Measurements from ENCODE around the gene ZFHX3.

ZFHX3 gene

GRCh38 chr16:72786606-72787005, 261.3 kb downstream of the ZFHX3 start:
- DNase-seq (ENCODE audit: insufficient read length, low spot score) (no peak), FAIRE-seq (no peak)

GRCh38 chr16:72785886-72786285, 262.0 kb downstream of the ZFHX3 start:
- no peak for FAIRE-seq
- DNase-seq (ENCODE audit: insufficient read length, low spot score) = no peak

GRCh38 chr16:72785171-72785570, 262.8 kb downstream of the ZFHX3 start:
- no peak for DNase-seq (ENCODE audit: insufficient read length, low spot score)
- no peak for FAIRE-seq

- no peak for FAIRE-seq
- DNase-seq (ENCODE audit: insufficient read length, low spot score) = no peak
Measured at GRCh38 chr16:72783716-72784318, 264.1 kb downstream of the ZFHX3 start.

- DNase-seq (ENCODE audit: insufficient read length, low spot score) (no peak), FAIRE-seq (no peak)
Measured at GRCh38 chr16:72769876-72770275, 278.1 kb downstream of the ZFHX3 start.

GRCh38 chr16:72768591-72768990, 279.3 kb downstream of the ZFHX3 start:
- DNase-seq (ENCODE audit: insufficient read length, low spot score) (no peak), FAIRE-seq (no peak)

GRCh38 chr16:72766506-72766905, 281.4 kb downstream of the ZFHX3 start:
- DNase-seq (ENCODE audit: insufficient read length, low spot score) = no peak
- FAIRE-seq = no peak

GRCh38 chr16:72764015-72764654, 283.8 kb downstream of the ZFHX3 start:
- DNase-seq (ENCODE audit: insufficient read length, low spot score) (no peak), FAIRE-seq (no peak)

GRCh38 chr16:72760581-72760980, 287.3 kb downstream of the ZFHX3 start:
- FAIRE-seq (no peak), DNase-seq (ENCODE audit: insufficient read length, low spot score) (no peak)

- FAIRE-seq (no peak), DNase-seq (ENCODE audit: insufficient read length, low spot score) (no peak)
Measured at GRCh38 chr16:72753881-72754280, 294.0 kb downstream of the ZFHX3 start.

- DNase-seq (ENCODE audit: insufficient read length, low spot score) (no peak), FAIRE-seq (no peak)
Measured at GRCh38 chr16:72752004-72752695, 295.8 kb downstream of the ZFHX3 start.

- DNase-seq (ENCODE audit: insufficient read length, low spot score) (no peak), FAIRE-seq (no peak)
Measured at GRCh38 chr16:72751076-72751475, 296.9 kb downstream of the ZFHX3 start.

GRCh38 chr16:72749091-72749490, 298.8 kb downstream of the ZFHX3 start:
- no peak for FAIRE-seq
- DNase-seq (ENCODE audit: insufficient read length, low spot score) = no peak

GRCh38 chr16:72744076-72744793, 303.7 kb downstream of the ZFHX3 start:
- FAIRE-seq = no peak
- no peak for DNase-seq (ENCODE audit: insufficient read length, low spot score)

GRCh38 chr16:72743011-72743761, 304.7 kb downstream of the ZFHX3 start:
- DNase-seq (ENCODE audit: insufficient read length, low spot score) = no peak
- peak; percentile 47 for FAIRE-seq

GRCh38 chr16:72740347-72740746, 307.6 kb downstream of the ZFHX3 start:
- FAIRE-seq (no peak), DNase-seq (ENCODE audit: insufficient read length, low spot score) (no peak)

- DNase-seq (ENCODE audit: insufficient read length, low spot score) (no peak), FAIRE-seq (no peak)
Measured at GRCh38 chr16:72739577-72739976, 308.4 kb downstream of the ZFHX3 start.

GRCh38 chr16:72736074-72736473, 311.9 kb downstream of the ZFHX3 start:
- FAIRE-seq = no peak
- no peak for DNase-seq (ENCODE audit: insufficient read length, low spot score)
